ENCODE results near the gene PIEZO1.

PIEZO1 gene

DNA sequence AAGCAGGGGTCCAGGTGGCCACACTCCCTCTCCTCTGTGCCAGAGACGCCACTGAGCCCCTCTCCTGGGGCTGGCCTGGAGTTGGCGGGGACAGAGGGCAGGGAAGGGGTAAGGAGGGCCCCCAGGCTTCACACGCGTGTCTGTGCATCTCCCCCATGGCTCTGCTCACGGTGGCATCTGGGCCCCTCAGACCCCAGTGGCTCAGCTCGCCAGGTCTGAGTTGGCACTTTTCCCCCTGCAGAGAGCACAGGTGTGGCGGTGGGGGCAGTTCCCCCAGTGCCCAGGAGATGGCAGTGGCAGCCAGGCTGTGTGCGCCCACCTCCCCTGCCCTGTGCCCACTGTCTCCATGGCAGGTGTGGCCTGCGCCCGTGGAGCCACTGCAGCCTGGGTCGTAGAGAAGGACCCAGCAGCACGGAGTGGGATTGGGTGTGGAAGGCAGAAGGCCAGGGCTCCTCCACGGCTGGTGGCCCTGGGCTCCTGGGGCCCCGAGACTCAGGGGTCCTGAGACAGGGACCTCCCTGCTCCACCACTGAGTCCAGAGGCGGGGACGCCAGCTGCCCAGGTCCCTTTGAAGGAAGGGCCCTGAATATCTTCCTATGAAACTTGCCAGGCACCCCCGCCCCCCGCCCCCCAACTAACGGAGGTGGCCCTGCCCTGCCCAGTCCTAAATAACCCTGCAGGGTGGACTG, 31.0 kb upstream of the PIEZO1 start:
- DNase-seq (ENCODE audit: low read depth), result peak; percentile 48
- TF ChIP-seq, protein P1, sequence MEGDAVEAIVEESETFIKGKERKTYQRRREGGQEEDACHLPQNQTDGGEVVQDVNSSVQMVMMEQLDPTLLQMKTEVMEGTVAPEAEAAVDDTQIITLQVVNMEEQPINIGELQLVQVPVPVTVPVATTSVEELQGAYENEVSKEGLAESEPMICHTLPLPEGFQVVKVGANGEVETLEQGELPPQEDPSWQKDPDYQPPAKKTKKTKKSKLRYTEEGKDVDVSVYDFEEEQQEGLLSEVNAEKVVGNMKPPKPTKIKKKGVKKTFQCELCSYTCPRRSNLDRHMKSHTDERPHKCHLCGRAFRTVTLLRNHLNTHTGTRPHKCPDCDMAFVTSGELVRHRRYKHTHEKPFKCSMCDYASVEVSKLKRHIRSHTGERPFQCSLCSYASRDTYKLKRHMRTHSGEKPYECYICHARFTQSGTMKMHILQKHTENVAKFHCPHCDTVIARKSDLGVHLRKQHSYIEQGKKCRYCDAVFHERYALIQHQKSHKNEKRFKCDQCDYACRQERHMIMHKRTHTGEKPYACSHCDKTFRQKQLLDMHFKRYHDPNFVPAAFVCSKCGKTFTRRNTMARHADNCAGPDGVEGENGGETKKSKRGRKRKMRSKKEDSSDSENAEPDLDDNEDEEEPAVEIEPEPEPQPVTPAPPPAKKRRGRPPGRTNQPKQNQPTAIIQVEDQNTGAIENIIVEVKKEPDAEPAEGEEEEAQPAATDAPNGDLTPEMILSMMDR (IDR thresholded peaks at IDR 0.05; ENCODE audit: insufficient read depth, low read depth, low read length, missing control alignments), result peak; percentile 78
- H3K4me3 ChIP-seq (ENCODE audit: low read length), result no peak overlapping the region

- TF ChIP-seq, protein P1 (IDR thresholded peaks at IDR 0.05; ENCODE audit: insufficient read depth, low read depth, low read length, missing control alignments), result no peak
- no peak for DNase-seq (ENCODE audit: low read depth)
Measured at GRCh38 chr16:88815227-88815626, 30.2 kb upstream of the PIEZO1 start.

GRCh38 chr16:88814144-88814502, 29.1 kb upstream of the PIEZO1 start:
- no peak overlapping the region for H3K4me3 ChIP-seq (ENCODE audit: low read length)
- TF ChIP-seq, protein P1 (IDR thresholded peaks at IDR 0.05; ENCODE audit: insufficient read depth, low read depth, low read length, missing control alignments), result no peak
- DNase-seq (ENCODE audit: low read depth), result no peak

More at GRCh38 chr16:88815227-88815626, 30.2 kb upstream of the PIEZO1 start:
- H3K4me3 ChIP-seq (ENCODE audit: low read length), result no peak overlapping the region

DNA sequence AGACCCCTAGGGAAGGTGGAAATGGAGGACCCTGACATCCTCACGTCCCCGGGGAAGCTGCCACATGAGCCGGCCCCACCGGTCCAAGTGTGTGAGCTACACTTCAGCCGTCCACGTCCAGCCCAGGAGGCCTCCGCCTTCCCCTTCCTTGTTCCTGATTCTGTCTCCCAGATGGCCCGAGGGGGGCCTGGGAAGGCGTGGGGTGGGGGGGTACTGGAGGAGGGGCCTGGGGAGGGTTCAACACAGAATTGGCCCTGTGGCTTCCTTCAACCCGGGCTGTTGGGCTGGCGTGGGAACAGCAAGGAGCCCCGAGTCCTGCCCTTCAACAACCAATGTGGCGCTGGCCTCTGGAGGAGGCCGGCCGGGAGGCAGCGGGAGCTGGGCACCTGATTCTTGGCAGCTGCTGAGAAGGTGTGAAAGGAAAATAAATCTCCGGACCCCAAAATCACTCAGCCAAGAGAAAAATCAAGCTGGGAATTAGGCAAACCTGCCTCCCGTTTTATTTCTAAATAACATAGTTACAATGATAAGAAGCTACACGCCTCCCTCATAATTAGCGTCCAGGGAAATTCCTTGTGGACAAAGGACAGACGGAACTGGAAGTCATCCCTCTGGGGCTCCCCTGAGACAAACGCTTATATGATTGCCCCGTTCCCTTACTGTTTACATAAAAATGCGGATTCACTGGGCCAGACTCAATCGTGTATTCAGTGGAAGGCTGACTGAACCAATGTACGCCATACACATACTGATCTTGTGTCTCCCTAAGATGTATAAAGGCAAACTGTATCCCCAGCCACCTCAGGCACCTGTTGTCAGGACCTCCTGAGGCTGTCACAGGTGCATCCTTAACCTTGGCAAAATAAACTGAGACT, 28.5 kb upstream of the PIEZO1 start:
- TF ChIP-seq, protein P1 (IDR thresholded peaks at IDR 0.05; ENCODE audit: insufficient read depth, low read depth, low read length, missing control alignments), result no peak
- no peak overlapping the region for H3K4me3 ChIP-seq (ENCODE audit: low read length)

DNA sequence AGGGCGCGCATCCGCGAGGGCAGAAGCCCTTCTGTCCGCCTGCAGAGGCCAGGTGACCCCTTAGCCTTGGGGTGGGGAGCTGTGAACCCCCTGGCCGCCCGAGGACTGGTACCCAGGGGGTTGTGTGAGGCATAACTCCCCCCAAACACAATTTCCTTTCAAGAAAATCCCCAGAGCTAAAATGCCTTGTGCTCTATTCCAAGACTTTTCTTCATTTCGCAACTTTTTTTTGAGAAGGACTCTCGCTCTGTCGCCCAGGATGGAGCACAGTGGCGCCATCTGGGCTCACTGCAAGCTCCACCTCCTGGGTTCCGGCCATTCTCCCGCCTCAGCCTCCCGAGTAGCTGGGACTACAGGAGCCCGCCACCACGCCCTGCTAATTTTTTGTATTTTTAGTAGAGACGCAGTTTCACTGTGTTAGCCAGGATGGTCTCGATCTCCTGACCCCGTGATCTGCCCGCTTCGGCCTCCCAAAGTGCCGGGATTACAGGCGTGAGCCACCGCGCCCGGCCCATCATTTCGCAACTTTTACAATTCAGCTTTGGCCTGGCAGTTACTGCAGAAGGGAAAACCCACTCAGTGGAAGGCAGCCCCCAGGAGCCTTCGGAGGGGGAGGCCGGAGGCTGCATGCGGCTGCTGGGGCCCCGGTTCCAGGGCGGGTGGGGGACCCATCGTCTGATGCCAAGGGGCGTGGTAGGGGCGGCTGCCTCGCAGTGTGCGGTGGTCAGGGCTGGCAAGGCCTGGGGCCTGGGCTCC, 27.7 kb upstream of the PIEZO1 start:
- peak overlapping the region; percentile 46 for H3K4me3 ChIP-seq (ENCODE audit: low read length)
- DNase-seq (ENCODE audit: low read depth), result peak; percentile 50
- TF ChIP-seq, protein P1 (IDR thresholded peaks at IDR 0.05; ENCODE audit: insufficient read depth, low read depth, low read length, missing control alignments), result peak; percentile 16

More for the DNA sequence above, 28.5 kb upstream of the PIEZO1 start:
- no peak for DNase-seq (ENCODE audit: low read depth)

GRCh38 chr16:88811769-88812512, 26.9 kb upstream of the PIEZO1 start, which contains the start of gene APRT:
APRT (minus strand) TSS chr16:88811928; CDS start chr16:88811899, 29 bp downstream.
- TF ChIP-seq, protein P1 (IDR thresholded peaks at IDR 0.05; ENCODE audit: insufficient read depth, low read depth, low read length, missing control alignments), result no peak
- peak within 1 kb of the TSS; percentile 72 for H3K4me3 ChIP-seq (ENCODE audit: low read length)
- DNase-seq (ENCODE audit: low read depth), result peak; percentile 95
